Endothelial cell of umbilical vein (primary cell): ENCODE data around the gene SOX13. TPM values are rescaled to one million over a fixed set of nuclear protein-coding genes. Genes with fewer than 3 reads are reported as not detected.

Experiments used
- BruUV-seq: library from RNA; stranded (reverse); fragments of 400-500 nt; replicated peaks from 2 replicates; lab custom pipeline; 2021; lab: Mats Ljungman, UMichigan
- CTCF ChIA-PET: fragments of 300-600, 350-600 bp; sonication (Branson Sonifier 250); formaldehyde crosslinking; loops from one replicate; lab custom pipeline; 2021; ENCODE audit warnings: antibody characterized with exemption, inconsistent platforms; lab: Charles Lee
- POLR2A ChIA-PET: fragments of 300-600, 350-600 bp; sonication (Branson Sonifier 250); formaldehyde crosslinking; loops from one replicate; lab custom pipeline; 2021; ENCODE audit warnings: antibody characterized with exemption, inconsistent platforms; lab: Charles Lee
- DNase-seq: peaks from one replicate; pipeline ENCODE4 v3.0.0-alpha.2; 2011; ENCODE audit warnings: low read depth, low spot score
- FAIRE-seq: peaks from 2 replicates; lab custom pipeline; 2011; peaks lifted over from hg19 to GRCh38; lab: Jason Lieb, UNC
- H2AFZ ChIP-seq: 2 replicates; pipeline ENCODE4 v1.6.0; 2012; ENCODE audit warnings: low read depth, low read length, control low read depth, inconsistent platforms
- H3K27ac ChIP-seq: 2 replicates; pipeline ENCODE4 v1.5.1; 2011; ENCODE audit warnings: low read depth, mild to moderate bottlenecking, control low read depth, low read length, moderate library complexity; ENCODE audit not compliant: insufficient read depth
- H3K27me3 ChIP-seq, 2 experiments: 2 replicates each; pipeline versions ENCODE4 v1.6.0 to v1.6.1; 2011; ENCODE audit warnings: low read length in 2 of 2, mixed read lengths in 1 of 2; ENCODE audit not compliant: control insufficient read depth in 2 of 2, insufficient read depth in 2 of 2
- H3K36me3 ChIP-seq, 2 experiments: 2 replicates in 1 of 2; 3 replicates in 1 of 2; pipeline ENCODE4 v1.5.1; 2011; ENCODE audit warnings: low read length in 2 of 2, mild to moderate bottlenecking in 1 of 2, moderate library complexity in 1 of 2; ENCODE audit not compliant: control insufficient read depth in 2 of 2, insufficient read depth in 2 of 2; ENCODE audit errors: extremely low read depth in 1 of 2
- H3K4me1 ChIP-seq: 3 replicates; pipeline ENCODE4 v1.5.1; 2011; ENCODE audit warnings: mild to moderate bottlenecking, low read length; ENCODE audit not compliant: control insufficient read depth, insufficient read depth; ENCODE audit errors: extremely low read depth
- H3K4me2 ChIP-seq: 2 replicates; pipeline ENCODE4 v1.6.1; 2011; ENCODE audit warnings: low read length, control low read depth, mixed read lengths; ENCODE audit not compliant: insufficient read depth
- H3K4me3 ChIP-seq, 3 experiments: fragments of 200-600 bp in 1 of 3; sonication (generic), shearing (Covaris generic) in 1 of 3; replicated peaks in 1 of 3; 2 replicates each; pipeline ENCODE4 v1.5.1; 2011 to 2016; ENCODE audit warnings: control low read depth in 3 of 3, low read length in 3 of 3, mild to moderate bottlenecking in 2 of 3, inconsistent platforms in 1 of 3, low read depth in 1 of 3, moderate library complexity in 1 of 3; ENCODE audit not compliant: insufficient read depth in 1 of 3
- H3K79me2 ChIP-seq: 2 replicates; pipeline ENCODE4 v1.6.0; 2012; ENCODE audit warnings: low read length, inconsistent platforms; ENCODE audit not compliant: control insufficient read depth, insufficient read depth
- H3K9ac ChIP-seq: replicated peaks from 2 replicates; pipeline ENCODE3; 2011; ENCODE audit warnings: low read length, control low read depth; ENCODE audit not compliant: insufficient read depth; ENCODE audit errors: extremely low read depth
- H3K9me1 ChIP-seq: replicated peaks from 3 replicates; pipeline ENCODE4 v1.6.0; 2011; ENCODE audit warnings: mild to moderate bottlenecking, low read length; ENCODE audit not compliant: control insufficient read depth, insufficient read depth; ENCODE audit errors: extremely low read depth
- H3K9me3 ChIP-seq: replicated peaks from 2 replicates; pipeline ENCODE4 v1.5.1; 2012; ENCODE audit warnings: low read length, inconsistent platforms; ENCODE audit not compliant: control insufficient read depth, insufficient read depth
- H4K20me1 ChIP-seq: replicated peaks from 2 replicates; pipeline ENCODE3; 2011; ENCODE audit warnings: mild to moderate bottlenecking, low read length; ENCODE audit not compliant: control insufficient read depth, insufficient read depth; ENCODE audit errors: extremely low read depth
- EZH2 ChIP-seq: IDR thresholded peaks from 2 replicates; pipeline ENCODE4 v1.6.1; 2012; ENCODE audit warnings: borderline replicate concordance, low read depth, mild to moderate bottlenecking, moderate library complexity, low read length, inconsistent platforms; ENCODE audit not compliant: severe bottlenecking
- FOS ChIP-seq: IDR thresholded peaks from 2 replicates; pipeline ENCODE4 v1.6.1; 2011; ENCODE audit warnings: mild to moderate bottlenecking, low read length, moderate library complexity, borderline replicate concordance; ENCODE audit not compliant: insufficient read depth
- GATA2 ChIP-seq: IDR thresholded peaks from 2 replicates; pipeline ENCODE4 v1.7.0; 2011; ENCODE audit warnings: low read depth, mild to moderate bottlenecking, moderate library complexity, mixed read lengths, low read length; ENCODE audit not compliant: insufficient read length, insufficient read depth
- JUN ChIP-seq: IDR thresholded peaks from 2 replicates; pipeline ENCODE4 v1.6.1; 2011; ENCODE audit warnings: borderline replicate concordance, low read depth; ENCODE audit not compliant: insufficient read length, insufficient read depth
- MYC ChIP-seq: IDR thresholded peaks from one replicate; pipeline ENCODE4 v1.6.1; 2011; ENCODE audit warnings: mild to moderate bottlenecking, low read depth, low read length
- POLR2A ChIP-seq: IDR thresholded peaks from 2 replicates; pipeline ENCODE4 v1.6.1; 2012; ENCODE audit warnings: low read depth, mild to moderate bottlenecking, control low read depth, low read length
- POLR2AphosphoS5 ChIP-seq: IDR thresholded peaks from 2 replicates; pipeline ENCODE4 v1.6.1; 2012; ENCODE audit warnings: low read depth, mild to moderate bottlenecking, control low read depth, low read length, moderate library complexity; ENCODE audit not compliant: insufficient read depth
- dilution Hi-C: fragments of 300-500 bp; cut with MboI; formaldehyde crosslinking; loops from one replicate; pipeline ENCODE4 v1.15.0; 2019; ENCODE audit warnings: low sequenced_read_pairs; ENCODE audit not compliant: extremely low pct_ligation_motif_present
- intact Hi-C: fragments of 100-400 bp; cut with micrococcal nuclease; formaldehyde crosslinking; loops from one replicate; pipeline ENCODE4 v1.10.0; 2022
- polyA plus RNA-seq, 4 experiments: library from polyadenylated mRNA; depleted of rRNA in 3 of 4; stranded (reverse) in 3 of 4; unstranded in 1 of 4; fragments of >200 nt; gene quantifications; 2 replicates each; pipeline versions ENCODE4 v1.2.1 to v1.2.3, GENCODE V29; 2011 to 2012; ENCODE audit warnings: missing spikeins in 1 of 4
- total RNA-seq: library from RNA; stranded (reverse); gene quantifications from 2 replicates; pipeline ENCODE4 v1.2.3, GENCODE V29; 2021
- TF ChIP-seq, protein P1 (sequence below): IDR thresholded peaks from 2 replicates; pipeline ENCODE4 v1.6.1; 2011; ENCODE audit not compliant: insufficient read depth, insufficient read length
- TF ChIP-seq, protein P2 (sequence below), 2 donors: IDR thresholded peaks; 1 replicate in 1 of 2; 2 replicates in 1 of 2; pipeline ENCODE4 v1.5.1; 2011; ENCODE audit warnings: low read length in 2 of 2, mild to moderate bottlenecking in 2 of 2, moderate library complexity in 2 of 2, control low read depth in 1 of 2, inconsistent platforms in 1 of 2, low read depth in 1 of 2; ENCODE audit not compliant: insufficient read depth in 1 of 2; ENCODE audit errors: extremely low read depth in 1 of 2

Gene SOX13
- total and polyA plus RNA-seq, 2 donors (not counting 3 experiments of a cell fraction or from before 2014, with no cell fraction given) = 40.8 to 57.7 TPM

DNA sequence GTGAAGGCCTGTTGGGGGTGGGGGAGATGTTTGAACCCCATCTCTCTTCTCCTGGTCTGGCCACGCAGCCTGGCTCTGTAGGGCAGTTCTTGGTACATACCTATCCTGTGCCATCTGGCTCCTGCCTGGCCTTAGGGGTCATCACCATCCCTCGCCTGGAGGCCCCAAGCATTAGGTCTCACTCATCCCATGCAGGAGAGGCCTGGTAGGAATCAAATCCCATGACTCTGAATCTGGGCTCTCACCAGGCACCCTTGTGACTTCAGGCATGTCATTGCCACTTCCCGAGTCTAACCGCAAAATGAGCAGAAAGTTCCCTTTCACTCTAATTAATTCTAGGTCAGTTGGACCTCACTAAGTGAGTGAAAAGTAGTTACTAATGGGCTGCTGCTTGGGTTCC is 41.7 kb downstream of the SOX13 start:
- DNase-seq (no peak), FAIRE-seq (no peak)
- ChIA-PET CTCF (interaction anchor here (3.1 to 6.7 kb wide), 2 partner anchors 15 to 243 kb away, joined by 25 to 45 read pairs; no protein-coding TSS in a partner anchor), POLR2A (no interaction called here)
- Histone ChIP-seq H3K36me3 (peaks cover 0 to 22% of the 10 kb centered on the region in 2 experiments), H4K20me1 (no peaks in the 10 kb centered on the region), H3K4me1 (peaks cover 9% of the 10 kb centered on the region), H3K9me1 (no peaks in the 10 kb centered on the region), H3K27me3 (no peaks in the 10 kb centered on the region), H2AFZ (no peak overlapping the region), H3K9me3 (no peaks in the 10 kb centered on the region), H3K4me2 (no peak overlapping the region), H3K79me2 (peaks cover 6% of the 10 kb centered on the region), H3K4me3 (no peak overlapping the region), H3K9ac (no peak overlapping the region), H3K27ac (no peak overlapping the region)
- intact Hi-C loops = no loop called here
- no TSS peak for BruUV-seq
- dilution Hi-C loops = no loop called here
- no peak for TF ChIP-seq MYC
- no peak for TF ChIP-seq EZH2
- TF ChIP-seq GATA2 = no peak
- TF ChIP-seq POLR2A = no peak
- no peak for TF ChIP-seq FOS
- TF ChIP-seq JUN = no peak
- no peak for TF ChIP-seq POLR2AphosphoS5
- TF ChIP-seq, protein P1, sequence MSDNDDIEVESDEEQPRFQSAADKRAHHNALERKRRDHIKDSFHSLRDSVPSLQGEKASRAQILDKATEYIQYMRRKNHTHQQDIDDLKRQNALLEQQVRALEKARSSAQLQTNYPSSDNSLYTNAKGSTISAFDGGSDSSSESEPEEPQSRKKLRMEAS = no peak

DNA sequence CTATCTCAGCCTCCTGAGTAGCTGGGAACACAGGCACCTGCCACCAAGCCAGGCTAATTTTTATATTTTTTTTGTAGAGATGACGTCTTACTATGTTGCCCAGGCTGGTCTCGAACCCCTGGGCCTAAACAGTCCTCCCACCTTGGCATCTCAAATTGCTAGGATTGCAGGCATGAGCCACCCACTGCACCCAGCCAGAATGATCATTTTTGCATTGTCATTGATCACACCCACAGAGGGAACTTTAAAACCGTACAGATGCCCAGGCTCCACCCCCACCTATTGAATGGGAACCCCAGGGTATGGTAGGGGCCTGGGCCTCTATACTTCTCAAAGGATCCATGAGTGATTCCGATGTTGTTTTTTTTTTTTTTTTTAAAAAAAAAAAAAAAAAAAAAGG is 42.2 kb downstream of the SOX13 start:
- Histone ChIP-seq H3K9me3 (no peaks in the 10 kb centered on the region), H3K36me3 (peaks cover 0 to 22% of the 10 kb centered on the region in 2 experiments), H3K27me3 (no peaks in the 10 kb centered on the region), H3K9ac (no peak overlapping the region), H4K20me1 (no peaks in the 10 kb centered on the region), H3K9me1 (no peaks in the 10 kb centered on the region), H3K4me1 (peaks cover 9% of the 10 kb centered on the region), H3K79me2 (peaks cover 6% of the 10 kb centered on the region), H2AFZ (no peak overlapping the region), H3K27ac (no peak overlapping the region), H3K4me2 (no peak overlapping the region), H3K4me3 (no peak overlapping the region)
- DNase-seq (no peak), FAIRE-seq (no peak)
- TF ChIP-seq, protein P2, sequence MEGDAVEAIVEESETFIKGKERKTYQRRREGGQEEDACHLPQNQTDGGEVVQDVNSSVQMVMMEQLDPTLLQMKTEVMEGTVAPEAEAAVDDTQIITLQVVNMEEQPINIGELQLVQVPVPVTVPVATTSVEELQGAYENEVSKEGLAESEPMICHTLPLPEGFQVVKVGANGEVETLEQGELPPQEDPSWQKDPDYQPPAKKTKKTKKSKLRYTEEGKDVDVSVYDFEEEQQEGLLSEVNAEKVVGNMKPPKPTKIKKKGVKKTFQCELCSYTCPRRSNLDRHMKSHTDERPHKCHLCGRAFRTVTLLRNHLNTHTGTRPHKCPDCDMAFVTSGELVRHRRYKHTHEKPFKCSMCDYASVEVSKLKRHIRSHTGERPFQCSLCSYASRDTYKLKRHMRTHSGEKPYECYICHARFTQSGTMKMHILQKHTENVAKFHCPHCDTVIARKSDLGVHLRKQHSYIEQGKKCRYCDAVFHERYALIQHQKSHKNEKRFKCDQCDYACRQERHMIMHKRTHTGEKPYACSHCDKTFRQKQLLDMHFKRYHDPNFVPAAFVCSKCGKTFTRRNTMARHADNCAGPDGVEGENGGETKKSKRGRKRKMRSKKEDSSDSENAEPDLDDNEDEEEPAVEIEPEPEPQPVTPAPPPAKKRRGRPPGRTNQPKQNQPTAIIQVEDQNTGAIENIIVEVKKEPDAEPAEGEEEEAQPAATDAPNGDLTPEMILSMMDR (IDR thresholded peaks at IDR 0.05; ENCODE audit: extremely low read depth in 1 of 2, insufficient read depth in 1 of 2, low read depth in 1 of 2, low read length in 2 of 2) = no peak
- TF ChIP-seq POLR2AphosphoS5 (no peak), MYC (no peak), EZH2 (no peak), GATA2 (no peak), POLR2A (no peak), FOS (no peak), JUN (no peak)
- TF ChIP-seq, protein P1 = no peak
- POLR2A ChIA-PET = no interaction called here
- CTCF ChIA-PET = interaction anchor here (4.1 to 6.7 kb wide), 2 partner anchors 14 to 244 kb away, joined by 23 to 45 read pairs; no protein-coding TSS in a partner anchor
- BruUV-seq = no TSS peak
- intact Hi-C loops = no loop called here
- dilution Hi-C loops = no loop called here
